ENCODE results near the gene ROBO1. TPM values are rescaled to one million over a fixed set of nuclear protein-coding genes. Genes with fewer than 3 reads are reported as not detected.

ROBO1 gene
- total RNA-seq, 1 experiment from 2014 or later, result 35.5 TPM

DNA sequence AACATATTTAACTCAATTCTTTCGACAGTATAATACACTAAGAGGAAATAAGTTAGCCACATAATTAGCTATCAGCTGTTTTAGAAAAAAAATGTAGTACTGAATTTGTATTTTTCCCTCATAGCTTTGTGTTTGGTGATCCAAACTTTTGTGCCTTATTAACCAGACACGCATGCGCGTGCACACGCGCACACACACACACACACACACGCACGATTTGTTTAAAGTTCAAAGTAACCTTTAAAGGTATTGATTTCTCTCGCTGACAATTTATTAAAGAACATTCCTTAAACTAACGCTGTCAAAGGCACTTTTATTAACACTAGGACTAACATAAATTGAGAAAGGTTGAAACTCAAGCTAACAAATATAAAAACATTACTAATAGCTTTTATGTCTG is 198.9 kb downstream of the ROBO1 start:
- intact Hi-C loops (cut with micrococcal nuclease), result no loop called here
- H3K4me2 ChIP-seq (ENCODE audit: low read length), result no peak overlapping the region
- H3K9me2 ChIP-seq (replicated peaks; ENCODE audit: low read length), result no peaks in the 10 kb centered on the region
- no peaks in the 10 kb centered on the region for H3K79me2 ChIP-seq (ENCODE audit: low read length)
- H3F3A ChIP-seq (ENCODE audit: low read length, unreplicated experiment), result no peaks in the 10 kb centered on the region
- TF ChIP-seq EZH2 (IDR thresholded peaks at IDR 0.05; ENCODE audit: low read length, unreplicated experiment) (no peak), EZH2phosphoT487 (IDR thresholded peaks at IDR 0.05; ENCODE audit: borderline replicate concordance, low read length) (no peak)
- TF ChIP-seq, protein P1, sequence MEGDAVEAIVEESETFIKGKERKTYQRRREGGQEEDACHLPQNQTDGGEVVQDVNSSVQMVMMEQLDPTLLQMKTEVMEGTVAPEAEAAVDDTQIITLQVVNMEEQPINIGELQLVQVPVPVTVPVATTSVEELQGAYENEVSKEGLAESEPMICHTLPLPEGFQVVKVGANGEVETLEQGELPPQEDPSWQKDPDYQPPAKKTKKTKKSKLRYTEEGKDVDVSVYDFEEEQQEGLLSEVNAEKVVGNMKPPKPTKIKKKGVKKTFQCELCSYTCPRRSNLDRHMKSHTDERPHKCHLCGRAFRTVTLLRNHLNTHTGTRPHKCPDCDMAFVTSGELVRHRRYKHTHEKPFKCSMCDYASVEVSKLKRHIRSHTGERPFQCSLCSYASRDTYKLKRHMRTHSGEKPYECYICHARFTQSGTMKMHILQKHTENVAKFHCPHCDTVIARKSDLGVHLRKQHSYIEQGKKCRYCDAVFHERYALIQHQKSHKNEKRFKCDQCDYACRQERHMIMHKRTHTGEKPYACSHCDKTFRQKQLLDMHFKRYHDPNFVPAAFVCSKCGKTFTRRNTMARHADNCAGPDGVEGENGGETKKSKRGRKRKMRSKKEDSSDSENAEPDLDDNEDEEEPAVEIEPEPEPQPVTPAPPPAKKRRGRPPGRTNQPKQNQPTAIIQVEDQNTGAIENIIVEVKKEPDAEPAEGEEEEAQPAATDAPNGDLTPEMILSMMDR (conservative IDR thresholded peaks at IDR 0.05; ENCODE audit: low read depth, low read length), result no peak
- H3K27me3 ChIP-seq (ENCODE audit: low read length), result no peaks in the 10 kb centered on the region
- H3K4me3 ChIP-seq (ENCODE audit: low read length), result no peak overlapping the region
- no peaks in the 10 kb centered on the region for H4K20me1 ChIP-seq (ENCODE audit: low read length)
- H3K9ac ChIP-seq (ENCODE audit: low read length), result no peak overlapping the region
- no peak for DNase-seq
- no peaks in the 10 kb centered on the region for H3K36me3 ChIP-seq (ENCODE audit: low read depth, low read length)
- H3K9me3 ChIP-seq (ENCODE audit: low read length), result no peaks in the 10 kb centered on the region
- ATAC-seq, result no peak
- no TSS peak for BruUV-seq (replicated peaks)
- no peaks in the 10 kb centered on the region for H3K4me1 ChIP-seq (ENCODE audit: insufficient read depth, low read length)
- ChIA-PET POLR2A (ENCODE audit: unreplicated experiment) (interaction anchor here (0.6 kb wide), 1 partner anchor 659 kb away, joined by 4 read pairs; no protein-coding TSS in a partner anchor), CTCF (no interaction called here)
- H2AFZ ChIP-seq (ENCODE audit: low read length), result no peak overlapping the region
- H3K27ac ChIP-seq (ENCODE audit: low read length), result no peak overlapping the region

DNA sequence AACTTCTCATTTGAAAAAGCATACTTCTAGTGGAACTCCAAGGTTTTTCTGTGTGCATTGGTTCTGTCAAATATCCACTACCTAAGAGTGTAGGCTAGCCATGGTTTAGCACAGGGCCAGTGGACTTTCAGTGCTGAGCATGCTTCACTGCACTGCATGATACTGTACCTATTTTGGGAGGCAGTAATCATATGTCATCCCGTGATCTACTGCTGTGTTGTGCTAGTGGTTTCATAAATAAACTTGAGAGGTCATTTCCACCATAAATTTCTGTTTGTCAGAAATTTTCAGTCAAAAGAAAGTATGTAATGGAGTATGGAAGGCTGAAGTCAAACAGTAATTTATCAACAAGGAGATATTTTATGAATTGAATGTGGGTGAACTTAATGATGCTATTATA is 203.6 kb downstream of the ROBO1 start:
- no TSS peak for BruUV-seq (replicated peaks)
- no peak for ATAC-seq

DNA sequence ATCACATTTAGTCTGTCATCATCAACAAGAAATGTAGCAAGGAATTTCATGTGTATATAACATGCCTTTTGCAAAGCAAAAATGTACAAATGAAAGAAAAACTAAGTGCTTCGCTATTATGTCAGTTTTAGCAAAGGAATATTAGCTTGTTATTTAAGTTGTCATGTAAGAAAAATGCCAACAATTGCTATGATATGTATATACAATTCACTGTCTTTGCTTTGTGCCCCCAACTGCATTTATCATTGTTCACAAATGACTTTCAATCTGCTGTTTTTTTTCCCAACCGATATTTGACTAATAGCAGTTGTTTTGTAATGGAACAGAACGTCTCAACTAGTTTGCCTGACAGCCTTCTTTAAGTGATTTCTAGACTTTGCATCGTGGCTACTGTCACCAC is 207.1 kb downstream of the ROBO1 start:
- TF ChIP-seq, protein P1 (conservative IDR thresholded peaks at IDR 0.05; ENCODE audit: low read depth, low read length), result no peak
- no peak for TF ChIP-seq EZH2 (IDR thresholded peaks at IDR 0.05; ENCODE audit: low read length, unreplicated experiment)
- no peak for TF ChIP-seq EZH2phosphoT487 (IDR thresholded peaks at IDR 0.05; ENCODE audit: borderline replicate concordance, low read length)
- no peaks in the 10 kb centered on the region for H3K9me2 ChIP-seq (replicated peaks; ENCODE audit: low read length)
- no peak overlapping the region for H3K4me3 ChIP-seq (ENCODE audit: low read length)
- H3K27me3 ChIP-seq (ENCODE audit: low read length), result no peaks in the 10 kb centered on the region
- ChIA-PET CTCF (no interaction called here), POLR2A (ENCODE audit: unreplicated experiment) (no interaction called here)
- no TSS peak for BruUV-seq (replicated peaks)
- no peak for DNase-seq
- H3K79me2 ChIP-seq (ENCODE audit: low read length), result no peaks in the 10 kb centered on the region
- H2AFZ ChIP-seq (ENCODE audit: low read length), result no peak overlapping the region
- H3K4me1 ChIP-seq (ENCODE audit: insufficient read depth, low read length), result no peaks in the 10 kb centered on the region
- H3K27ac ChIP-seq (ENCODE audit: low read length), result no peak overlapping the region
- no peaks in the 10 kb centered on the region for H3F3A ChIP-seq (ENCODE audit: low read length, unreplicated experiment)
- H3K9me3 ChIP-seq (ENCODE audit: low read length), result no peaks in the 10 kb centered on the region
- no peak overlapping the region for H3K9ac ChIP-seq (ENCODE audit: low read length)
- no peaks in the 10 kb centered on the region for H3K36me3 ChIP-seq (ENCODE audit: low read depth, low read length)
- intact Hi-C loops (cut with micrococcal nuclease), result no loop called here
- no peak overlapping the region for H3K4me2 ChIP-seq (ENCODE audit: low read length)
- no peak for ATAC-seq
- H4K20me1 ChIP-seq (ENCODE audit: low read length), result no peaks in the 10 kb centered on the region

More for the DNA sequence above, 203.6 kb downstream of the ROBO1 start:
- H3K27me3 ChIP-seq (ENCODE audit: low read length), result no peaks in the 10 kb centered on the region
- no peaks in the 10 kb centered on the region for H3K79me2 ChIP-seq (ENCODE audit: low read length)
- intact Hi-C loops (cut with micrococcal nuclease), result no loop called here
- H3K4me3 ChIP-seq (ENCODE audit: low read length), result no peak overlapping the region
- H3K4me1 ChIP-seq (ENCODE audit: insufficient read depth, low read length), result no peaks in the 10 kb centered on the region
- ChIA-PET CTCF (no interaction called here), POLR2A (ENCODE audit: unreplicated experiment) (no interaction called here)
- H3K9me2 ChIP-seq (replicated peaks; ENCODE audit: low read length), result no peaks in the 10 kb centered on the region
- no peak overlapping the region for H3K9ac ChIP-seq (ENCODE audit: low read length)
- no peaks in the 10 kb centered on the region for H4K20me1 ChIP-seq (ENCODE audit: low read length)
- H3K27ac ChIP-seq (ENCODE audit: low read length), result no peak overlapping the region
- no peak for DNase-seq
- TF ChIP-seq EZH2phosphoT487 (IDR thresholded peaks at IDR 0.05; ENCODE audit: borderline replicate concordance, low read length) (no peak), EZH2 (IDR thresholded peaks at IDR 0.05; ENCODE audit: low read length, unreplicated experiment) (no peak)
- TF ChIP-seq, protein P1 (conservative IDR thresholded peaks at IDR 0.05; ENCODE audit: low read depth, low read length), result no peak
- no peak overlapping the region for H3K4me2 ChIP-seq (ENCODE audit: low read length)
- no peaks in the 10 kb centered on the region for H3K9me3 ChIP-seq (ENCODE audit: low read length)
- H3F3A ChIP-seq (ENCODE audit: low read length, unreplicated experiment), result no peaks in the 10 kb centered on the region
- H2AFZ ChIP-seq (ENCODE audit: low read length), result no peak overlapping the region
- no peaks in the 10 kb centered on the region for H3K36me3 ChIP-seq (ENCODE audit: low read depth, low read length)

Measured in PC-3 (cell line).